ENCODE data around the gene YJEFN3.

The YJEFN3 gene

GRCh38 chr19:19498255-19498991 lies 30.3 kb upstream of the YJEFN3 start:
- no peak for DNase-seq (ENCODE audit: low spot score)

- DNase-seq (ENCODE audit: low spot score) = no peak
Observed at GRCh38 chr19:19499272-19499995, 29.3 kb upstream of the YJEFN3 start.

GRCh38 chr19:19500975-19501644 lies 27.6 kb upstream of the YJEFN3 start:
- DNase-seq (ENCODE audit: low spot score) = no peak

GRCh38 chr19:19501798-19502197 lies 26.9 kb upstream of the YJEFN3 start:
- DNase-seq (ENCODE audit: low spot score) = no peak

GRCh38 chr19:19502281-19502680 lies 26.4 kb upstream of the YJEFN3 start:
- no peak for DNase-seq (ENCODE audit: low spot score)

- DNase-seq (ENCODE audit: low spot score) = no peak
Observed at GRCh38 chr19:19502808-19503602, 25.7 kb upstream of the YJEFN3 start.

GRCh38 chr19:19504754-19505668 lies 23.7 kb upstream of the YJEFN3 start:
- DNase-seq (ENCODE audit: low spot score) = no peak

- no peak for DNase-seq (ENCODE audit: low spot score)
Observed at GRCh38 chr19:19505669-19506326, 22.9 kb upstream of the YJEFN3 start.

GRCh38 chr19:19506592-19506991 lies 22.1 kb upstream of the YJEFN3 start:
- no peak for DNase-seq (ENCODE audit: low spot score)

GRCh38 chr19:19507354-19507753 lies 21.4 kb upstream of the YJEFN3 start:
- no peak for DNase-seq (ENCODE audit: low spot score)

- no peak for DNase-seq (ENCODE audit: low spot score)
Observed at GRCh38 chr19:19508217-19508616, 20.5 kb upstream of the YJEFN3 start.

GRCh38 chr19:19510432-19510831 lies 18.3 kb upstream of the YJEFN3 start:
- no peak for DNase-seq (ENCODE audit: low spot score)

- DNase-seq (ENCODE audit: low spot score) = no peak
Observed at GRCh38 chr19:19513682-19514081, 15.0 kb upstream of the YJEFN3 start.

- no peak for DNase-seq (ENCODE audit: low spot score)
Observed at GRCh38 chr19:19514215-19514657, 14.5 kb upstream of the YJEFN3 start.

- DNase-seq (ENCODE audit: low spot score) = no peak
Observed at GRCh38 chr19:19514881-19515641, 13.7 kb upstream of the YJEFN3 start, which contains the start of gene TSSK6. TSSK6 (minus strand) TSS chr19:19515548; CDS start chr19:19515427, 121 bp downstream.

GRCh38 chr19:19515642-19516519 lies 12.8 kb upstream of the YJEFN3 start, which contains the start of gene NDUFA13:
NDUFA13 (plus strand) TSS chr19:19516225; CDS start chr19:19516239, 14 bp downstream.
- DNase-seq (ENCODE audit: low spot score) = peak; percentile 90

GRCh38 chr19:19517235-19517619 lies 11.5 kb upstream of the YJEFN3 start:
- no peak for DNase-seq (ENCODE audit: low spot score)

- no peak for DNase-seq (ENCODE audit: low spot score)
Observed at GRCh38 chr19:19520989-19521388, 7.7 kb upstream of the YJEFN3 start.
